ENCODE results near the gene LIMK2. TPM values are rescaled to one million over a fixed set of nuclear protein-coding genes. Genes with fewer than 3 reads are reported as not detected.
A peak's percentile ranks its signal among the peaks of the same experiment; 100 is the strongest.

The LIMK2 gene
- total RNA-seq, 1 experiment from 2014 or later: 42.8 TPM

- no peaks in the 10 kb centered on the region for H3K27me3 Mint-ChIP-seq (ENCODE audit: low read depth)
- no peak for DNase-seq (ENCODE audit: low spot score)
- no peak for ATAC-seq
- H3K27ac Mint-ChIP-seq: peak overlapping the region; percentile 46
- peaks cover 10% of the 10 kb centered on the region for H3K36me3 Mint-ChIP-seq
- POLR2A ChIA-PET: no interaction called here
- no peak overlapping the region for H3K4me3 Mint-ChIP-seq
- H3K9me3 Mint-ChIP-seq: no peaks in the 10 kb centered on the region
- CTCF ChIA-PET: interaction anchor here (0.7 to 2.2 kb wide), 4 partner anchors 17 to 106 kb away, joined by 3 to 10 read pairs (median 4); partner anchors contain the start of gene SELENOM
- TF ChIP-seq USF2 (CRISPR knock-in tag; IDR thresholded peaks at IDR 0.05): no peak
- peaks cover 14% of the 10 kb centered on the region for H3K4me1 Mint-ChIP-seq
Measured at GRCh38 chr22:31206896-31207687, 5.0 kb upstream of the LIMK2 start.

- ChIA-PET POLR2A (interaction anchor here (0.5 to 2.1 kb wide), 4 partner anchors 12 to 81 kb away, joined by 3 to 6 read pairs (median 4); partner anchors contain the start of gene PIK3IP1), CTCF (interaction anchor here (0.5 to 5.0 kb wide), 26 partner anchors 9 to 395 kb away, joined by 3 to 123 read pairs (median 4); partner anchors contain the start of genes PIK3IP1, PLA2G3 and SELENOM)
- H3K4me3 Mint-ChIP-seq: no peak overlapping the region
- no peak for ATAC-seq
- H3K36me3 Mint-ChIP-seq: peaks cover 4% of the 10 kb centered on the region; the same call in 1 of the 2 replicates
- no peak for DNase-seq (ENCODE audit: low spot score)
- no peaks in the 10 kb centered on the region for H3K9me3 Mint-ChIP-seq
- no peaks in the 10 kb centered on the region for H3K27me3 Mint-ChIP-seq (ENCODE audit: low read depth)
- peak overlapping the region; percentile 75; the same call in 1 of the 2 replicates for H3K27ac Mint-ChIP-seq
- peaks cover 20% of the 10 kb centered on the region for H3K4me1 Mint-ChIP-seq
- TF ChIP-seq ZNF423 (CRISPR knock-in tag; IDR thresholded peaks at IDR 0.05): no peak
- no peak for TF ChIP-seq PRRX2 (CRISPR knock-in tag; IDR thresholded peaks at IDR 0.05)
- no peak for TF ChIP-seq ATF6 (CRISPR knock-in tag; IDR thresholded peaks at IDR 0.05)
- TF ChIP-seq GABPB1 (CRISPR knock-in tag; IDR thresholded peaks at IDR 0.05): peak; percentile 38; the same call in 1 of the 2 replicates
- TF ChIP-seq JUN (CRISPR knock-in tag; IDR thresholded peaks at IDR 0.05): no peak
- TF ChIP-seq AR (CRISPR knock-in tag; IDR thresholded peaks at IDR 0.05): no peak
Measured at GRCh38 chr22:31210556-31211421, 1.3 kb upstream of the LIMK2 start.

GRCh38 chr22:31211482-31211861, 626 bp upstream of the LIMK2 start:
- H3K27ac Mint-ChIP-seq: no peak overlapping the region
- CTCF ChIA-PET: interaction anchor here (0.5 to 5.0 kb wide), 28 partner anchors 9 to 396 kb away, joined by 3 to 123 read pairs (median 4); partner anchors contain the start of genes PIK3IP1, PLA2G3 and SELENOM
- peak; percentile 13 for DNase-seq (ENCODE audit: low spot score)

More at GRCh38 chr22:31211482-31211861, 626 bp upstream of the LIMK2 start:
- Mint-ChIP-seq H3K4me3 (peak overlapping the region; percentile 88), H3K36me3 (peaks cover 4% of the 10 kb centered on the region; the same call in 1 of the 2 replicates), H3K4me1 (peaks cover 20% of the 10 kb centered on the region), H3K27me3 (ENCODE audit: low read depth) (no peaks in the 10 kb centered on the region), H3K9me3 (no peaks in the 10 kb centered on the region)
- POLR2A ChIA-PET: interaction anchor here (1.7 to 2.1 kb wide), 2 partner anchors 79 to 81 kb away, joined by 5 to 6 read pairs; partner anchors contain the start of gene PIK3IP1
- ATAC-seq: no peak
- TF ChIP-seq IRF2 (CRISPR knock-in tag; IDR thresholded peaks at IDR 0.05; ENCODE audit: borderline replicate concordance, low read depth) (no peak), ATF6 (CRISPR knock-in tag; IDR thresholded peaks at IDR 0.05) (no peak)
